NK-92 treated with Interleukin-12 subunit alpha and Interleukin-12 subunit beta, amount 100 ng/mL, for 24 hours (cell line): ENCODE measurements around the gene HOXD12.
A peak's percentile ranks its signal among the peaks of the same experiment; 100 is the strongest.

Experiments used
- DNase-seq: peaks from one replicate; lab custom pipeline; 2025; lab: John Stamatoyannopoulos, UW

HOXD12 gene

GRCh38 chr2:176093145-176093897 is 6.3 kb upstream of the HOXD12 start:
- no peak for DNase-seq

GRCh38 chr2:176093898-176094249 is 5.7 kb upstream of the HOXD12 start:
- DNase-seq, result no peak

GRCh38 chr2:176094349-176094748 is 5.2 kb upstream of the HOXD12 start:
- no peak for DNase-seq

GRCh38 chr2:176095421-176095820 is 4.2 kb upstream of the HOXD12 start:
- DNase-seq, result no peak

GRCh38 chr2:176096243-176096985 is 3.2 kb upstream of the HOXD12 start:
- no peak for DNase-seq

GRCh38 chr2:176096986-176097819 is 2.4 kb upstream of the HOXD12 start:
- peak; percentile 62 for DNase-seq

- no peak for DNase-seq
Measured at GRCh38 chr2:176097820-176098365, 1.7 kb upstream of the HOXD12 start.

- no peak for DNase-seq
Measured at GRCh38 chr2:176098366-176099158, 1.0 kb upstream of the HOXD12 start.

- DNase-seq, result no peak
Measured at GRCh38 chr2:176099159-176099727, 352 bp upstream of the HOXD12 start.

- DNase-seq, result no peak
Measured at GRCh38 chr2:176100547-176101140, 1.0 kb downstream of the HOXD12 start.

- DNase-seq, result no peak
Measured at GRCh38 chr2:176101216-176101830, 1.7 kb downstream of the HOXD12 start.

GRCh38 chr2:176101842-176102241 is 2.2 kb downstream of the HOXD12 start:
- no peak for DNase-seq

- DNase-seq, result no peak
Measured at GRCh38 chr2:176102309-176102866, 2.8 kb downstream of the HOXD12 start.

GRCh38 chr2:176103194-176103593 is 3.6 kb downstream of the HOXD12 start:
- DNase-seq, result no peak

- DNase-seq, result no peak
Measured at GRCh38 chr2:176103742-176104315, 4.2 kb downstream of the HOXD12 start.

GRCh38 chr2:176104316-176105077 is 4.9 kb downstream of the HOXD12 start:
- no peak for DNase-seq

GRCh38 chr2:176105078-176105729 is 5.6 kb downstream of the HOXD12 start:
- DNase-seq, result no peak
